ENCODE data around the gene PDLIM1. TPM values are rescaled to one million over a fixed set of nuclear protein-coding genes. Genes with fewer than 3 reads are reported as not detected.

The PDLIM1 gene
- not detected for total RNA-seq

DNA sequence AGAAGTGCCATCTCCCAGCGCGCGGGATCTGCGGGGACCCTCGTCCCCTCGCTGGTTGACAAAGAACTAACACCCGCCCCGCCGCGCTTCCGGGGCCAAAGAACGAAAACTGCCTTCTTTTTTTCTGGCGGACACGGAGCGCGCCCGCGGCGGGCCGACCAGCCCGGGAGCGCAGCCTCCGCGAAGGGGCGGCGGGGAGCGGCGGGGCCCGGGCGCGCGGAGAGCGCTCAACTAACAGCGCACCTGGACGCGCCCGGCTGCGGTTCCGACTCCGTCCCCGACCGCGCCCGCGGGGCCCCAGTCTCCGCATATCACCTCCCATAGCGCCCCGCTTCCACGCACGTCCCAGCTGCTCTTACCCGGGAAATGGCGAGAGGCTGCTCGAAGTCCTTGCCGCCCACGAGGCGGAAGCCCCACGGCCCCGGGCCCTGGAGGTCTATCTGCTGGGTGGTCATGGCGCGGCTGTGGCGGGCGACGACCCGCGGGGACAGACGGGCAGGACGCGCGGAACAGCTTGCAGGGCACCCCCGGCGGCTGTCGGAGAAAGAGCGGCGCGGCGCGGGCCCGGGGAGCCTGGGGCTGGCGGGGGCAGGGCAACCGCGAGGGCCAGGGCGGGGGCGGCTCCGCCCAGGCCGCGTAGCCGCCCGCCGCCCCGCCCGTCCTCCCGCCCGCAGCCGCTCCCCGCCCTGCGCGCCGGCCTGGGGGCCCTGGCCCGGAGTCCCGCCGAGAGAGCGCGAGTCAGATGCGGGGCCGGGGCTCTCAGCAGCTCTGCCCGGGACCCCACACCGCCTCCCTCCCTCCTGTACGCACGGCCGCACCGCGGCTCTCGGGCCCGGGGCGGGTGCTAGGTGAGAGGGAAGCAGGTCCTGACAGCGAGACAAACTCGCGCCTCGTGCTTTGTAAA, at the start of gene PDLIM1:
Gene PDLIM1 (minus strand): TSS at position 543 of the 904 bp plus-strand sequence. CDS start 88 bp downstream, at position 455.
- DNase-seq = peak; percentile 6

- DNase-seq = no peak
Observed at GRCh38 chr10:95339863-95340262, 49.1 kb upstream of the PDLIM1 start.

DNA sequence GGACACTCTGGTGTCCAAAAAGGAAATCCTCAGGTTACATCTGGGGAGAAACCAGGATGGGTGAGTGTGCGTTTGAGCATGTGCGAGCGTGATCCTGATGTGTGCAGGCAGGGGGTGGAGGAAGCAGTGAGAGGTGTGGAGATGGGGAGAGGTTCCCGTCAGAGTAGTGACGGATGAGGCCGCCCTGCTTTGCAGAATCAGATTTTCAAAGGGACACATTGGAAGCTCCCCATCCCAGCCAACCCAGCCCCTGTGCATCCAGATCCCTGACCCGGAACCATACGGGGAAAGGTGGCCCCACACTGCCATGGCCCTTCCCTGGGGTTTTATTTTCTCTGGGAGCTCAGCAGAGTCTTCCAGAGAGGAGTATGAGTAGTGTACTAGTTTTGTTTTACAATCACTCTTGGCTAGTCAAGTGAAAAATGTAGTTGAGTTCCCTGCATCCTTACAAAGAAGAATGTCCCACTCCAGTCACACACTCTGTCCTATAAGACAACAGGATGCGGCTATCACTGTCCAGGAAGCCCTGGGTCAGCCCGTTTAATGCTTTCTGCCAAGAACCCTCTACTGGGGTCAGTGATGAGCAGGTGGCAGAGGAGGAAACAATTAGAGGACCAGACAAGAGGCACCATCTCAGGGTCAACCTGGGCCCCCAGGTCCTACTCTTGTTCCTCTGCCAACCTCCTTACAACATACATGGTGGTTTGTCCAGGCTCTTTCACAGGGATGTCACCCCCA, 46.8 kb upstream of the PDLIM1 start:
- DNase-seq = no peak

DNA sequence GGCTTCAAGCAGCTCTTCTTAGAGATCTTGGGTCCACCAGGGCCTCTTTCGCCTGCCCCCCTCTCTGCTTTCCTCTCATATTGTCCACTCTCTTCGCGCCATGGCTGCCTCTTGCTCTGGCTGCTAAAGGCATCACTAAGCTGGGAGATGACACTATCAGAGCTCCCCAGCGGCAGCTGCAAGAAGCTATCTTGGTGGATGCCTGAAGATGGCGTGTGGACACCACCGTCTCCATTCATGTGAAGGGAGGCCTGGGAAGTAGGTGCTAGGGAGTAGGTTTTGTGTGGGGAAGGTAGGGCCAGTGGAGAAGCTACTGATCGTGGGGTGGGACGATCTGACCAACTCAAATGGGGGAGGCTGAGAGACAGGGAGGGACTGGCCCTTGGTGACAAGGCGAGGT, 45.9 kb upstream of the PDLIM1 start:
- DNase-seq = no peak

DNA sequence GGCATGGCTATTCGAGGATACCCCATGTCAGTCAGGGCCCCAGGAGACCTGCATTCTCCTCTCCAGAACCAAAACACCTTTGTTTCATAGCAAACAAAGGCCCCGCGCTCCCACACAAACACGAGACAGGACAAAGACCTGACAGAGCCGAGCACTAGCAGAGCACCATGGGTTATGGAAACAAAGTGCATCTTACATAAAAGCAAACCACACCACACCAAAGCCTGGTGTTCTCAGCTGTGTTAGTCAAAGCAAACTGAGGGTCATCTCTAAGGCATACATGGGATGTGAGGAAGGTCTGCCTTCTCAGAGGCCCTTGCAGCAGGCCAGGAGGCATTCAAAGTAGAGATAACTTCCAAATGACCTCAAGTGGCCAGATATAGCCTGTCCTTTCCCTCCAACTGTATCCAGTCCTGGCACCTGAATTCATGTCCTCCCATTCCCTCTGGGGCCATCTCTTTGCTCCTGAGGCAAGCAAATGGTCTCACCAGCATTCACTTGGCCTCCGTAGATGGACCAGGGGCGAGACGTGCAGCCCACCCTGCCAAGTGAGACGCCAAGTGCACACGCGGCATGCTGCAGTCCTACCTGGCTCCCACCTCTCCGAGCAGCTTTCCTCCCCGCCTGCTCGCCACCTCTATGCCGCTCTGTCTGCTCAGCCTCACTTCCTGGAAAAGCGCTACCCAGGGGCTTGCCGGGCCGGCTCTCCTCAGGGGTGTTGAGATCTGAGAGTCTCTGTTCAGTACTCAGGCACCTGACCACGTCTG, 45.3 kb upstream of the PDLIM1 start:
- DNase-seq = no peak

DNA sequence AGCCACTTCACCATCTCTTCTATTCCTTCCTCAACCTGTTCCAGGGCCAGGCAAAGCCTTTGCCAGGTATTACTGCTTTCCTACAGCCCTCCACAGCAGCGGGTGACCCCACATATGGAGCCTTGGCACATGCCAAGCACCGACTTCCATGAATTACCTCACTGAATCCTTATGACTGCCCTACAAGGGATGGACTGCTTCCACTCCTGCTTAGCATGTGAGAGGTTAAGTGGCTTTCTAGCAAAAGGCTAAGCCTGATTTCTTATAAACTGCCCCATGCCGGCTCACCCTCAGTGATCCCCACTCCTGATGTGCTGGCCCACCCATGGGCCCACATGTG, 44.0 kb upstream of the PDLIM1 start:
- no peak for DNase-seq

GRCh38 chr10:95333997-95334804, 43.4 kb upstream of the PDLIM1 start:
- DNase-seq = no peak

DNA sequence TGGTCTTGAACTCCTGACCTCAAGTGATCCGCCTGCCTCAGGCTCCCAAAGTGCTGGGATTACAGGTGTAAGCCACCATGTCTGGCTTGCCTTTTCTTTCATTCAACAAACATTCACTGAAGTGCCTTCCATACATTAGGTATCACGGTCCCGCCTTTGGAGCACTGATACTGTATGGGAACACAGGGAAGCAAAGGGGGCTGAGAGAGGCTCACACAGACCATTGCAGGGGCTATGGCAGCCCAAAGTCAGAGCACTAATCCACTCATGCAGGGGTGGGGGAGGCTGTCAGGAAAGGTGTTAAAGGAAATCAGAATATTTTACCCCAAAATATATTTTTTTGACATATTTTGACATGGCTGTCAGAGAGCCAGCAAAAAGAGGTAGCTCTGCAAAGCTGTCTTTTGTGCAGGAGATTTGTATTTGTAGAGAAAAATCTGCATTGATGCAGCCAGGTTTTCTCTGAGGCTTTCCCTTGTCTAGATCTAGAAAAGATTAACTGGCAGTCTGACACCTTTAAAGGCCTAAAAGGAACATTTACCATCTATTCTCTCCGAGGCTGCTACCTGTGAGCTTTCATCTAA, 42.0 kb upstream of the PDLIM1 start:
- no peak for DNase-seq

DNA sequence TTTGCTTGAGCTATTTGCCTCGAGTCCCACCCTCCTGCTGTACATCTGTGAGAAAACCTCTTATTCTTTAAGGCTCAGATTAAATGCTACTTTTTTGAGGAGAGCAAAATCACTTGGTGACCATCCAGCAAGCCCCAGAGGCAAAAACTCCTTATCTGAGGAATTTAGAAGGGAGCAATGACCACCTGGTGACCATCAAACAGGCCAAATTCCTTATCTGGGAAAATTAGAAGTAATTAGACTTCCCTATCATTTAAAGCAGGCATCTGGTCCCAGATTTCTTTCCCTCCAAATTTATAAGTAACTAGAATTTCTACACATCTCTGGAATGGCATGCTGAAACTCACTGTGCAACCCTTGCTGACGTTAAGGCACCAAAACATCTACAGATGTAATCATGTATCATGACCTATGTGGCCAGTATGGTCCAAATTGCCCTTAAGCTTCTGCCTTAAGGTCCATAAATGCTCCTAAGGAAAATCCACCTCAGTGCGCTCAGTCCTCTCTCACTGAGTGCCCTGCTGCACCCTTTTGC, 40.9 kb upstream of the PDLIM1 start:
- DNase-seq = no peak

- DNase-seq = no peak
Observed at GRCh38 chr10:95330966-95331453, 40.2 kb upstream of the PDLIM1 start.

GRCh38 chr10:95329296-95329695, 38.5 kb upstream of the PDLIM1 start:
- DNase-seq = no peak

DNA sequence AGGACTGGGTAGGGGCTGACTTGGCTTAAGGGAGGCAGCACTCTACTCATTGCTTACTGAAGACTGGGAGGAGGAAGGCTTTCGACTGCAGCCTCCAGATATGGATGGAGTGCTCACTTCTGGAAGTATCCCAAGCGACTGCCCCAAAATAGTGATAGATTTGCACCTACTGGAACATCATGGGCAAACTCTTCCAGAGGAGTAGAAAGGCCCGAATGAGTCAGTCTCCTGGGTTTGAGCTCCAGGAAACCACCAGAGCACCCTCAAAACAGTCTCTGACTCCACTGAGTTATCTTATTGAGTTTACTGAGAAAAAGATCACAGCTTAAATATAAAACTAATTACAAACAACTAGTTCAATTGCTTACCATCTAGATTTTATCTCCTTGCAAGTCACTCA, 37.2 kb upstream of the PDLIM1 start:
- no peak for DNase-seq

DNA sequence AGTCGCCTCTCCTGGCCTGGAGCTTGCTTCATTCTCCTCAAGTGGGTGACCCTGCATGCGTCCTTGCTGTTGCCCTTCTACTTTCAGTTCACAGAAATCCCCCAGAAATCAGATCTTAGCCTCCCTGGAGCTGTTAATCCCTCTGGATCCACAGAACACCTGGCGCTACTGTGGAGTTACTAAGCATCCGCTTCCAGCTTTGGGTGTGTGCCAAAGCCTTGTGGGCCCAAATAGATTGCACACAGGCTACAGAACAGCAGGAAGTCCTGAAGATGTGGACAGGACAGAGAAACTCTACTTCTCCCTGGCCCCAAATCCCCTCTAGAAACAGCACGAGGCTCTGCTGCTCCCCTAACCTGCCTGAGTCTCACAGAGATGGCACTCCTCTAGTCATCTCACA, 36.6 kb upstream of the PDLIM1 start:
- DNase-seq = no peak

- no peak for DNase-seq
Observed at GRCh38 chr10:95326396-95326795, 35.6 kb upstream of the PDLIM1 start.

DNA sequence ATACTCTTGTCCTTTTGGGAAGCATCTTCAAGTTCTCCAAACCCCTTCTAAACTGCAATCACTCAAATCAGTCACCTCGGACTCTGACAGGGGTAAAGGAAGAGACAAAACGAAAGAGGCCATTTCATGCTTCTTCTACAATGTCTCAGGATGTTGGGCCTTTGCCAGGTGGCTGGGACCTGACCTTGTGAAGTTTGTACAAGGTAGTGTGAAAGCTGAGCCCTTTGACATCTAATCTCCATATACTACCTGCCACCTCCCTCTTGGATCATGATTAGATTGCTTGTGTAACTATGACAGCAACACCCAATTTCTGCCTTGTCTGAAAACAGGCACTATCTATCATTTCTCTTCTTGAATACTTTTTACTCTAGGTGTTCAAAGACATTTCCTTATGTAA, 35.1 kb upstream of the PDLIM1 start:
- no peak for DNase-seq

- no peak for DNase-seq
Observed at GRCh38 chr10:95324436-95325268, 33.8 kb upstream of the PDLIM1 start.

DNA sequence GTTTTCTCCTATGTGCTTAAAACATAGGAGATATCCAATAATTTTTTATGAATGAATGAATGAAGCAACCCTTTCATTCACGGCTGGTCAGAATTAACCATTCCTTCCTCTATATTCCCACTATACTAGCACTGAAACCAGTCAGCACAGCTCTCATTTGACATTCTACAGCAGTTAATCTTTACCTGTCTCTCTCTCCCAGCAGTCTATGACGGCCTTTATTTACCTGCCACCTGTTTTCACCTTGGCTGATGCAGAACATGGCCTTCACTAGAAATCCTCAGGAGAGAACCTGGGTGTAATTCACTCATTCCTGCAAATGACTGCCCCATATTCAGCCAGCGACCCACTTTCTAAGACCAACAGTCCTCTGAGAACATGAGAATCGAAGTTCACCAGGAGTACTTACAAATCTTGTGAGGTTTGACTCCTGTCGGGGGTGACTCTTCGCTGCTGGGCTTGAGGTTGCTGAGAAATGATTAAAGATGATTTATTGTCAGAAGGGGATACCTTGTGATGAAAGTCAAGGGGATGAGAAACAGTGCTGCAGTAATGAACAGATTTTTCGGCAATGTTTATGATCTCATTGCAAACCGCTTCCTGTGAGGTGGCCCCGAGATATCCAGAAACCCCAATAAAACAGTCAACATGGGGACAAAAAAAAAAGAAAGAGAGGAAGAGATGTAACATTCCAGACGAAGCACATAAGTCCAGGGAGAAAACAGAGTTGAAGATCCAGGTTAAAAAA, 30.9 kb upstream of the PDLIM1 start:
- DNase-seq = no peak

DNA sequence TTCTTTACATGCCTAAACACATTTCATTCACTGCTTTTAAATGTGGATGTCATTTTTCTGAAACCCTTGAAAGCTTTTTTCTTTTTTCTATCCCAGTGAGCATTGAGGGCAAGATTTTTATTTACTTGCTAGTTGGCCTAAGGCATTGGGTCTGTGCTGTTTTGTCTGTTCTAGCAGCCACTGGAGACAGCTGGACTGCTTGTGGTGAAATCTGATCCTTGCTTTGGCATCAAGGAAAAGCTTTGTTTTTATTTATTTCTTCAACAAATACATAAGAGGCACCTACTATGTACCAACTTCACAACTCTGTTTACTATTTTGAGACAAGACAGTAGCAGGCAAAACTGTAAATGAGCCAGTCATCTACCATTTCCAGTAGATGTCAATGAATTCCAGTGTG, 28.4 kb upstream of the PDLIM1 start:
- no peak for DNase-seq

GRCh38 chr10:95315509-95315908, 24.7 kb upstream of the PDLIM1 start:
- no peak for DNase-seq

Measured in effector CD4-positive, alpha-beta T cell (primary cell).